ENCODE data around the gene CD247.

The CD247 gene

GRCh38 chr1:167496797-167497619 lies 21.3 kb downstream of the CD247 start:
- TF ChIP-seq GATA1 (IDR thresholded peaks at IDR 0.05; ENCODE audit: low read depth, low read length) (no peak), POLR2A (IDR thresholded peaks at IDR 0.05; ENCODE audit: low read length) (no peak)
- no peak for DNase-seq

- no peak for DNase-seq
- TF ChIP-seq GATA1 (IDR thresholded peaks at IDR 0.05; ENCODE audit: low read depth, low read length) (no peak), POLR2A (IDR thresholded peaks at IDR 0.05; ENCODE audit: low read length) (no peak)
Measured at GRCh38 chr1:167493372-167493771, 25.0 kb downstream of the CD247 start.

GRCh38 chr1:167492481-167492910 lies 25.8 kb downstream of the CD247 start:
- DNase-seq, result no peak
- TF ChIP-seq GATA1 (IDR thresholded peaks at IDR 0.05; ENCODE audit: low read depth, low read length), result no peak
- no peak for TF ChIP-seq POLR2A (IDR thresholded peaks at IDR 0.05; ENCODE audit: low read length)

GRCh38 chr1:167491586-167492461 lies 26.5 kb downstream of the CD247 start:
- TF ChIP-seq POLR2A (IDR thresholded peaks at IDR 0.05; ENCODE audit: low read length) (no peak), GATA1 (IDR thresholded peaks at IDR 0.05; ENCODE audit: low read depth, low read length) (no peak)
- no peak for DNase-seq

- TF ChIP-seq POLR2A (IDR thresholded peaks at IDR 0.05; ENCODE audit: low read length) (no peak), GATA1 (IDR thresholded peaks at IDR 0.05; ENCODE audit: low read depth, low read length) (no peak)
- no peak for DNase-seq
Measured at GRCh38 chr1:167490765-167491164, 27.6 kb downstream of the CD247 start.

- no peak for DNase-seq
- no peak for TF ChIP-seq POLR2A (IDR thresholded peaks at IDR 0.05; ENCODE audit: low read length)
- TF ChIP-seq GATA1 (IDR thresholded peaks at IDR 0.05; ENCODE audit: low read depth, low read length), result no peak
Measured at GRCh38 chr1:167489571-167490340, 28.6 kb downstream of the CD247 start.

- no peak for DNase-seq
- TF ChIP-seq GATA1 (IDR thresholded peaks at IDR 0.05; ENCODE audit: low read depth, low read length) (no peak), POLR2A (IDR thresholded peaks at IDR 0.05; ENCODE audit: low read length) (no peak)
Measured at GRCh38 chr1:167488786-167489185, 29.5 kb downstream of the CD247 start.

- no peak for DNase-seq
- TF ChIP-seq GATA1 (IDR thresholded peaks at IDR 0.05; ENCODE audit: low read depth, low read length) (no peak), POLR2A (IDR thresholded peaks at IDR 0.05; ENCODE audit: low read length) (no peak)
Measured at GRCh38 chr1:167487614-167488013, 30.7 kb downstream of the CD247 start.

- TF ChIP-seq POLR2A (IDR thresholded peaks at IDR 0.05; ENCODE audit: low read length) (no peak), GATA1 (IDR thresholded peaks at IDR 0.05; ENCODE audit: low read depth, low read length) (no peak)
Measured at GRCh38 chr1:167486090-167486824, 32.1 kb downstream of the CD247 start.

GRCh38 chr1:167484726-167485502 lies 33.4 kb downstream of the CD247 start:
- no peak for TF ChIP-seq POLR2A (IDR thresholded peaks at IDR 0.05; ENCODE audit: low read length)
- no peak for TF ChIP-seq GATA1 (IDR thresholded peaks at IDR 0.05; ENCODE audit: low read depth, low read length)
- no peak for DNase-seq

More at GRCh38 chr1:167486090-167486824, 32.1 kb downstream of the CD247 start:
- no peak for DNase-seq

- DNase-seq, result no peak
Measured at GRCh38 chr1:167483790-167484189, 34.5 kb downstream of the CD247 start.

GRCh38 chr1:167482184-167482583 lies 36.1 kb downstream of the CD247 start:
- DNase-seq, result no peak

More at GRCh38 chr1:167483790-167484189, 34.5 kb downstream of the CD247 start:
- no peak for TF ChIP-seq GATA1 (IDR thresholded peaks at IDR 0.05; ENCODE audit: low read depth, low read length)
- TF ChIP-seq POLR2A (IDR thresholded peaks at IDR 0.05; ENCODE audit: low read length), result no peak

More at GRCh38 chr1:167482184-167482583, 36.1 kb downstream of the CD247 start:
- TF ChIP-seq GATA1 (IDR thresholded peaks at IDR 0.05; ENCODE audit: low read depth, low read length) (no peak), POLR2A (IDR thresholded peaks at IDR 0.05; ENCODE audit: low read length) (no peak)

Measured in erythroblast (primary cell).